ENCODE data around the gene DCLK1. TPM values are rescaled to one million over a fixed set of nuclear protein-coding genes. Genes with fewer than 3 reads are reported as not detected.
A peak's percentile ranks its signal among the peaks of the same experiment; 100 is the strongest.

The DCLK1 gene
- total RNA-seq, 4 donors from 2014 or later: 0.72 to 9.1 (median 4.9) TPM

DNA sequence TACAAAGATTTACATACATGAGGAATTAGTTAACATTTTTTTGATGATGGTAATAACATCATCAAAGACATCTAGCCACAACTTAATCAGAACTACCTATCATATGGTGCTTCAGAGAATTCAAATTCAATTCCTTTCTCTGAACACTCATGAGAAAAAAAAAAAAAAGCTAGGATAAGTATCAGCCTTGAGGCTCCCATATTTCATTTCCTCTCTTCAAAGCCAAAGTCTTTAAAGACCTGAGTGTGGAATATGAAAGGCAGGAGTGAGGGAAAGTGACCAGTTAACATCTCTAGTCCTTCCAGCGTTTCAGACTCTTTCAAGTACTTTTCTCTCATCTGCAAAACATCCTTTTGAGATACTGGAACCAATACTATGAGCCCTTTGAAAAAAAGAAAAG, 137.5 kb downstream of the DCLK1 start:
- Histone ChIP-seq H3K27ac (peak overlapping the region in 3 of 4 donors; percentile 28 to 41 (median 36)), H3K27me3 (peaks cover 0 to 20% (median 0%) of the 10 kb centered on the region in 4 donors), H3K4me3 (no peak overlapping the region), H3K9me3 (no peaks in the 10 kb centered on the region), H3K36me3 (no peaks in the 10 kb centered on the region), H3K4me1 (peaks cover 0 to 24% (median 11%) of the 10 kb centered on the region in 3 donors)
- intact Hi-C loops (cut with DNase I): no loop called here
- TF ChIP-seq, protein P1, sequence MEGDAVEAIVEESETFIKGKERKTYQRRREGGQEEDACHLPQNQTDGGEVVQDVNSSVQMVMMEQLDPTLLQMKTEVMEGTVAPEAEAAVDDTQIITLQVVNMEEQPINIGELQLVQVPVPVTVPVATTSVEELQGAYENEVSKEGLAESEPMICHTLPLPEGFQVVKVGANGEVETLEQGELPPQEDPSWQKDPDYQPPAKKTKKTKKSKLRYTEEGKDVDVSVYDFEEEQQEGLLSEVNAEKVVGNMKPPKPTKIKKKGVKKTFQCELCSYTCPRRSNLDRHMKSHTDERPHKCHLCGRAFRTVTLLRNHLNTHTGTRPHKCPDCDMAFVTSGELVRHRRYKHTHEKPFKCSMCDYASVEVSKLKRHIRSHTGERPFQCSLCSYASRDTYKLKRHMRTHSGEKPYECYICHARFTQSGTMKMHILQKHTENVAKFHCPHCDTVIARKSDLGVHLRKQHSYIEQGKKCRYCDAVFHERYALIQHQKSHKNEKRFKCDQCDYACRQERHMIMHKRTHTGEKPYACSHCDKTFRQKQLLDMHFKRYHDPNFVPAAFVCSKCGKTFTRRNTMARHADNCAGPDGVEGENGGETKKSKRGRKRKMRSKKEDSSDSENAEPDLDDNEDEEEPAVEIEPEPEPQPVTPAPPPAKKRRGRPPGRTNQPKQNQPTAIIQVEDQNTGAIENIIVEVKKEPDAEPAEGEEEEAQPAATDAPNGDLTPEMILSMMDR (IDR thresholded peaks at IDR 0.05): no peak
- no peak for TF ChIP-seq POLR2A (IDR thresholded peaks at IDR 0.05)
- no peak for DNase-seq
- WGBS, 2 donors: 15 to 18% methylated on average over 1 of the region's 1 CpG

DNA sequence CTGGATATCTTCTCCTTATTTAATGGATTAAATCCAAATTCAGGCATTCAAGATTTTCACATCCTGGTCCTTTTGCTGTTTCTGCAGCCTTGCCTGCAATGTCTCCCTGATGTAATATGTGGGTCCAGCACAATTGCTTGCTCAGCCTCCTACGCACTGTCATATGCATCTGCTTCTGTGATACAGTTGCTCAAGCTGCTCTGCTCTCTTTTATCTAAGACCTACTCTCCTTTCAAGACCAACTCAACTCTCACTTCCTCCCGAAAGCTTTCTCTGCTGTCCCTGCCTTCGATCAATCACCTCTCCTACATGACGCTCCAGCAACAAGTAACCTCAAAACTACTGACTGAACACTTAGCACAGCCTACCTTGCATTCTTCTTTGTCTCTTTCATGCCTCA, 138.2 kb downstream of the DCLK1 start:
- H3K27ac ChIP-seq: no peak overlapping the region
- WGBS, 2 donors: 90 to 94% methylated on average over 4 of the region's 4 CpGs
- no peaks in the 10 kb centered on the region for H3K9me3 ChIP-seq
- peaks cover 0 to 20% (median 0%) of the 10 kb centered on the region in 4 donors for H3K27me3 ChIP-seq
- no peak for DNase-seq
- TF ChIP-seq POLR2A (IDR thresholded peaks at IDR 0.05): no peak
- TF ChIP-seq, protein P1 (IDR thresholded peaks at IDR 0.05): no peak
- no peaks in the 10 kb centered on the region for H3K36me3 ChIP-seq
- intact Hi-C loops (cut with DNase I): no loop called here
- no peak overlapping the region for H3K4me3 ChIP-seq
- peaks cover 0 to 24% (median 11%) of the 10 kb centered on the region in 3 donors for H3K4me1 ChIP-seq

DNA sequence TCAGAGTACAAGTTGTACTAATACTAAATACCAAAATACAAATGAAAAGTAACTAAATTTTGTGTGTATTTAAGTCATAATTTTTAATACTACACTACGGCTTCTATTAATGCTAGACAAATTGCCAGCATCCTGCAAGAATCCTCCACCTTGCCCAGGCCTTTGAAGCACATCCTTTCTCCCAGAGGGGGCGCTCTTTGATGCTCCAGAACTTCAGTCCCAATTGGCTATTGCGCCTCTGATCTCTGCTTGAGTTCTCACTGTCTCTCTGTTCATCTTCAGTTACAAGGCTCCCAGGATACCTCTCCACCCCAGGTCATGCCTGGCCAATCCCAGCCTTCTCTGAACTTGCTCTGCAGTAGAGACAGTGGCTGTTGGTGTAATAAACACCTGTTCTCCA, 141.0 kb downstream of the DCLK1 start:
- H3K27me3 ChIP-seq: peaks cover 0 to 28% (median 0%) of the 10 kb centered on the region in 4 donors
- 80 to 92% methylated on average over 3 of the region's 3 CpGs for WGBS, 2 donors
- intact Hi-C loops (cut with DNase I): no loop called here
- H3K36me3 ChIP-seq: no peaks in the 10 kb centered on the region
- no peak overlapping the region for H3K4me3 ChIP-seq
- DNase-seq: no peak
- no peaks in the 10 kb centered on the region for H3K9me3 ChIP-seq
- H3K4me1 ChIP-seq: peaks cover 0 to 19% (median 11%) of the 10 kb centered on the region in 3 donors
- no peak overlapping the region for H3K27ac ChIP-seq
- no peak for TF ChIP-seq POLR2A (IDR thresholded peaks at IDR 0.05)
- TF ChIP-seq, protein P1 (IDR thresholded peaks at IDR 0.05): no peak

DNA sequence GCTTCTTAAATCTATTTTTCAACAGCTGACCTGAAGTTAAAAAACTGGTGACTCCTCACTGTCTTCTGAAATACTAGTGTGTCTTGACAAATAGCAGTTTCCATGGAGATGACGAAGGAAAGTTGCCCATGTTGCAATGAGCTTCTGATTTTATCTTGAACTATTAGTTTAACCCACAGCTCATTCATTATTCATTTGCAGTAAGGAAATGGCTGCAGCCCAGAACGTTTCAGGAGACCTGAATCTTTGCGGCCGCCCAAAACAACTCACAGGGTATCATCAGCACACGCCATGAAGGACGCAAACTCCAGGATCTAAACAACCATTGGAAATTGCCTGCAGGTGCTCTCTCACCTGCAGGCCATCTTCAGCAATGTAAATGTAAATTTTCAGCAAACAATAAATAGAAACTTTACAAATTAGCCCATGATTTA, 142.5 kb downstream of the DCLK1 start:
- no peak overlapping the region for H3K4me3 ChIP-seq
- 80 to 84% methylated on average over 6 of the region's 6 CpGs for WGBS, 2 donors
- H3K27me3 ChIP-seq: peaks cover 0 to 28% (median 0%) of the 10 kb centered on the region in 4 donors
- DNase-seq: no peak
- H3K27ac ChIP-seq: no peak overlapping the region
- no peak for TF ChIP-seq POLR2A (IDR thresholded peaks at IDR 0.05)
- TF ChIP-seq, protein P1 (IDR thresholded peaks at IDR 0.05): no peak
- intact Hi-C loops (cut with DNase I): no loop called here
- no peaks in the 10 kb centered on the region for H3K9me3 ChIP-seq
- H3K36me3 ChIP-seq: no peaks in the 10 kb centered on the region
- H3K4me1 ChIP-seq: peaks cover 0 to 4% (median 0%) of the 10 kb centered on the region in 3 donors

DNA sequence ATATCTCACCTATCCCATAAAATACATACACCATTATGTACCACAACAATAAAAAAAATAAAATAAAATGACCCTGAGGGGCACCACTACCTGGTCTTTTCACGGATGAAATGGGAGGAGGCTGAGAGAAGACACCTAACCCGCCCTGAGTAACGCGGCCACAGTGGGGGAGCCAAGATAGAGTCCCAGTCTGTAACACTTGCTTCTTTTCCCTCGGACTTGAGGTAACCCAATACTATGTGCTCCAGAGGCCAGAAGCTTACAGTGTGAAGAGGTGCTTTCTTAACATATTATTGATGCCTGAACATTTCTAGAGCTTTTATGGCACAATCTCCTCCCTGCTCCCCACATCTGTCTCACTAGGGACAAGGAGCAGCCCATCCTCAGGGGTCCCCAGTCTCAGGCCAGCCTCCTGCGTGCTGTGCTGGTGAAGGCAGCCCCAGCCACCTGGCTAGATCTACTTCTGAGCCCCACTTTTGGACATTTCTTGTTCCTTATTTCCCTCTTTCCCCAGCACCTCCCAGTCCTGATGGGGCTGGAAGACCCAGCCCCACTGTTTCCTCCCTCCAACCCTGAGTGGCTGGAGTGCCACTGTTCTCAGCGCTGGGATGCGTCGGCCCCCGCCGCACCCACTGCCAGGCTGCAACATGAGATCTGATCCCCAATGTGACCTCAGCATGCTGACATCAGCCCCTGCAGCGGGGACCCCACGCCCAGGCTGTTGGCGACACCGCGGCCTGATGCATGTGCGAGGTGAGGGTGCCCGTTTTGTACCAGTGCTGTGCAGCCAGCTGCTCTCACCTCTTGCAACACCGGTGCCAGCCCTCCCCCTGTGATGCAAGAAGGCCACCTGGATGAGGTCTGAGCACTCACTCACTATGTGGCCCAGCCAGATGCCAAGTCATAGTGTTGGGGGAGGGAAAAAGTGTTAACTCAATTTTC, 143.3 kb downstream of the DCLK1 start:
- Histone ChIP-seq H3K4me1 (no peaks in the 10 kb centered on the region), H3K9me3 (no peaks in the 10 kb centered on the region), H3K27ac (no peak overlapping the region), H3K4me3 (no peak overlapping the region), H3K27me3 (peaks cover 0 to 22% (median 0%) of the 10 kb centered on the region in 4 donors), H3K36me3 (no peaks in the 10 kb centered on the region)
- WGBS, 2 donors: 82 to 83% methylated on average over 12 to 18 of the region's 19 CpGs
- intact Hi-C loops (cut with DNase I): no loop called here
- DNase-seq: no peak
- TF ChIP-seq, protein P1 (IDR thresholded peaks at IDR 0.05): no peak
- no peak for TF ChIP-seq POLR2A (IDR thresholded peaks at IDR 0.05)

Measured in esophagus squamous epithelium (tissue), 5 donors.